B cell (primary cell): ENCODE results near the gene ATN1.

Experiments
- CTCF ChIP-seq: fragments of 200-600 bp; IDR thresholded peaks from one replicate; pipeline ENCODE4 v1.8.0; 2022; ENCODE audit warnings: antibody characterized with exemption, mild to moderate bottlenecking
- EZH2 ChIP-seq: IDR thresholded peaks from 2 replicates; pipeline ENCODE4 v1.6.1; 2012; ENCODE audit warnings: borderline replicate concordance, low read depth, mild to moderate bottlenecking, moderate library complexity, low read length; ENCODE audit not compliant: insufficient read depth, poor library complexity, severe bottlenecking

GRCh38 chr12:6912164-6912935, 15.4 kb upstream of the ATN1 start:
- TF ChIP-seq CTCF (no peak), EZH2 (no peak)
